ENCODE measurements around the gene GPC6.

DNA sequence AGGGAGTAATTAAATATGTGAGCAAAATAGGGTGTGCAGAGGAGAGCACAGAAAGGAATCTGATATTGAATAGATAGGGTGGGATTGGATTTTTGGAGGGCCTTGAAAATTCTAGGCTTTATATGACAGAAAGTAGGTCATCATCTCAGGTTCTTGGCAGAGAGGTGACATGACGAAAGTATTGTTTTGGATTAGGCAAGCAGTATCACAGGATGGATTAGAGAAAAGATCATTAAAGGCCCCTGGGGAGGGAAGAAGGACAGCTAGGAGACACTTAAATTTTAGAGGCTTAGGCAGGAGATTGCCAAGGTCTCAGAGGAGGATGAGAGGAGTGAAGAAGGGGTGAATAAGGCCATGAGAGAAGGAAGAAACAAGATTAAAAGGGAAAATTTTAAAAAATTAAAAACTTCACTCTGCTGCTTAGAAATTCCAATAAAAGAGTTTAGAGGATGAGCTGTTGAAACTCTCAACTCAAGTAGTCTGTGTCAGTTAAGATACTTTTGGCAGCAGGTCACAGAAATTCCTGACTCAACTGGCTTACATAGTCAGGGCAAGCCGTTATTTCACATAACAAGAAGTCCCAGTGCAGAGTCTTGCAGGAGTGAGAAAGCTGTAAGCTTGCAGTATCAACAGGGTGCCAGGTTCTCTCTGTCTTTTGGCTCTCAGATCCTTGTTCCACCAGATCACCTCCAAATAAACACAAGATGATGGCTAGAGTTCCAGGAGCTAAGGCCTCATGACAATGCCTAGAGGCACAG lies 8.8 kb downstream of the GPC6 start:
- TF ChIP-seq, protein P1, sequence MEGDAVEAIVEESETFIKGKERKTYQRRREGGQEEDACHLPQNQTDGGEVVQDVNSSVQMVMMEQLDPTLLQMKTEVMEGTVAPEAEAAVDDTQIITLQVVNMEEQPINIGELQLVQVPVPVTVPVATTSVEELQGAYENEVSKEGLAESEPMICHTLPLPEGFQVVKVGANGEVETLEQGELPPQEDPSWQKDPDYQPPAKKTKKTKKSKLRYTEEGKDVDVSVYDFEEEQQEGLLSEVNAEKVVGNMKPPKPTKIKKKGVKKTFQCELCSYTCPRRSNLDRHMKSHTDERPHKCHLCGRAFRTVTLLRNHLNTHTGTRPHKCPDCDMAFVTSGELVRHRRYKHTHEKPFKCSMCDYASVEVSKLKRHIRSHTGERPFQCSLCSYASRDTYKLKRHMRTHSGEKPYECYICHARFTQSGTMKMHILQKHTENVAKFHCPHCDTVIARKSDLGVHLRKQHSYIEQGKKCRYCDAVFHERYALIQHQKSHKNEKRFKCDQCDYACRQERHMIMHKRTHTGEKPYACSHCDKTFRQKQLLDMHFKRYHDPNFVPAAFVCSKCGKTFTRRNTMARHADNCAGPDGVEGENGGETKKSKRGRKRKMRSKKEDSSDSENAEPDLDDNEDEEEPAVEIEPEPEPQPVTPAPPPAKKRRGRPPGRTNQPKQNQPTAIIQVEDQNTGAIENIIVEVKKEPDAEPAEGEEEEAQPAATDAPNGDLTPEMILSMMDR (optimal IDR thresholded peaks at IDR 0.05 in 1 of 3, IDR thresholded peaks at IDR 0.05 in 1 of 3, conservative IDR thresholded peaks at IDR 0.05 in 1 of 3; ENCODE audit: extremely low read depth in 1 of 3, insufficient read depth in 2 of 3, low read length in 3 of 3), result no peak
- no peak for TF ChIP-seq EZH2 (IDR thresholded peaks at IDR 0.05; ENCODE audit: low read length)

All from keratinocyte (primary cell).